Ascending aorta (tissue), 2 donors: ENCODE results near the gene CDKL1. TPM values are rescaled to one million over a fixed set of nuclear protein-coding genes. Genes with fewer than 3 reads are reported as not detected.

Source experiments
- DNase-seq, 2 donors: peaks; one replicate each; pipeline ENCODE4 v3.0.0-alpha.2; 2019; ENCODE audit warnings: low spot score in 2 of 2
- H3K27ac ChIP-seq, 2 donors: fragments of 200-600 bp; sonication (generic); one replicate each; pipeline ENCODE4 v1.5.1; 2016 to 2017; ENCODE audit warnings: mild to moderate bottlenecking in 1 of 2
- H3K27me3 ChIP-seq: fragments of 200-600 bp; sonication (generic); one replicate; pipeline ENCODE4 v1.5.1; 2017
- H3K36me3 ChIP-seq, 2 donors: fragments of 200-600 bp; sonication (generic); one replicate each; pipeline ENCODE4 v1.5.1; 2016
- H3K4me1 ChIP-seq, 2 donors: fragments of 200-600 bp; sonication (generic); one replicate each; pipeline ENCODE4 v1.5.1; 2016 to 2017; ENCODE audit warnings: mild to moderate bottlenecking in 1 of 2
- H3K4me3 ChIP-seq, 2 donors: fragments of 200-600 bp; sonication (generic); one replicate each; pipeline ENCODE4 v1.5.1; 2016 to 2017; ENCODE audit warnings: mild to moderate bottlenecking in 1 of 2
- H3K9me3 ChIP-seq, 2 donors: fragments of 200-600 bp; sonication (generic); one replicate each; pipeline ENCODE4 v1.5.1; 2016
- intact Hi-C: fragments of 100-400 bp; cut with DNase I; formaldehyde crosslinking; loops from one replicate; pipeline ENCODE4 v1.15.1; 2023
- total RNA-seq: library from RNA; depleted of rRNA; stranded (reverse); fragments of >200 nt; gene quantifications from one replicate; pipeline ENCODE4 v1.1.0, GENCODE V29; 2016
- TF ChIP-seq, protein P1 (sequence below), 3 experiments: fragments of 200-600 bp in 2 of 3; fragments of 450-650 bp in 1 of 3; sonication (generic) in 2 of 3; IDR thresholded peaks; one replicate each; pipeline ENCODE4 v1.5.1; 2016 to 2019; ENCODE audit warnings: antibody characterized with exemption in 3 of 3, mild to moderate bottlenecking in 1 of 3, moderate library complexity in 1 of 3

Gene CDKL1
- total RNA-seq, 1 donor from 2014 or later: 0.85 TPM

DNA sequence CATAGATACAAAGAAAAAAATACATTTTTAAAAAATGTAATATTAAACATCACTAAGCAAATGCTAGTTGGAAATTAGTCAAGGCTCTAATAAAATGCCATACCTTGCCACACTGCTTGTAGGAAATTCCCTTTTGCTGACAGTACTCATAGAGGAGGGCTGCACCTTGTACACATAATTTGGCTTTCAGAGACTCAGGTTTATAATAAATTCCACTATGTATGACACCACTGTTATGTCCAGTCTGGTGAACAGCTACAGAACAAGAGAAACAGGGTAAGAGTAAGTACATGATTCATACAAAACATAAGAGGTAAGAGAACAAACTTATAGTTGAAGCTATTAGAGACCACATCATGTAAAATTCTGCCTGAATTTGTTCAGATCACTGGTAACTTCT, 94.8 kb downstream of the CDKL1 start:
- Histone ChIP-seq H3K27me3 (no peaks in the 10 kb centered on the region), H3K27ac (no peak overlapping the region), H3K9me3 (no peaks in the 10 kb centered on the region), H3K4me1 (no peaks in the 10 kb centered on the region), H3K4me3 (no peak overlapping the region), H3K36me3 (no peaks in the 10 kb centered on the region)
- intact Hi-C loops: no loop called here
- no peak for DNase-seq
- TF ChIP-seq, protein P1, sequence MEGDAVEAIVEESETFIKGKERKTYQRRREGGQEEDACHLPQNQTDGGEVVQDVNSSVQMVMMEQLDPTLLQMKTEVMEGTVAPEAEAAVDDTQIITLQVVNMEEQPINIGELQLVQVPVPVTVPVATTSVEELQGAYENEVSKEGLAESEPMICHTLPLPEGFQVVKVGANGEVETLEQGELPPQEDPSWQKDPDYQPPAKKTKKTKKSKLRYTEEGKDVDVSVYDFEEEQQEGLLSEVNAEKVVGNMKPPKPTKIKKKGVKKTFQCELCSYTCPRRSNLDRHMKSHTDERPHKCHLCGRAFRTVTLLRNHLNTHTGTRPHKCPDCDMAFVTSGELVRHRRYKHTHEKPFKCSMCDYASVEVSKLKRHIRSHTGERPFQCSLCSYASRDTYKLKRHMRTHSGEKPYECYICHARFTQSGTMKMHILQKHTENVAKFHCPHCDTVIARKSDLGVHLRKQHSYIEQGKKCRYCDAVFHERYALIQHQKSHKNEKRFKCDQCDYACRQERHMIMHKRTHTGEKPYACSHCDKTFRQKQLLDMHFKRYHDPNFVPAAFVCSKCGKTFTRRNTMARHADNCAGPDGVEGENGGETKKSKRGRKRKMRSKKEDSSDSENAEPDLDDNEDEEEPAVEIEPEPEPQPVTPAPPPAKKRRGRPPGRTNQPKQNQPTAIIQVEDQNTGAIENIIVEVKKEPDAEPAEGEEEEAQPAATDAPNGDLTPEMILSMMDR (IDR thresholded peaks at IDR 0.05): no peak

DNA sequence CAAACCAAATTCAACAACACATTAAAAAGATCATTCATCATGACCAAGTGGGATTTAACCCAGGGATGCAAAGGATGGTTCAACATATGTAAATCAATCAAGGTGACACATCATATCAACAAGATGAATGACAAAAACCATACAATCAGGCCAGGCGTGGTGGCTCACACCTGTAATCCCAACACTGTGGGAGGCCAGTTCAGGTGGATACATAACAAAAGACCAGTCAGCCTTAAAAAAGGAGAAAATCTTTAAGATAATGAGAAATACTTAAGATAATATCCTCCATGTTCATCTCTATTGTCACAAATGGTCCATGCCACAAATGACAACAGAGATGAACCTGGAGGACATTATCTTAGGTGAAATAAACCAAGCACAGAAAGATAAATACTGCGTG, 97.1 kb downstream of the CDKL1 start:
- DNase-seq: no peak
- Histone ChIP-seq H3K27me3 (no peaks in the 10 kb centered on the region), H3K9me3 (no peaks in the 10 kb centered on the region), H3K27ac (no peak overlapping the region), H3K36me3 (no peaks in the 10 kb centered on the region), H3K4me1 (no peaks in the 10 kb centered on the region), H3K4me3 (no peak overlapping the region)
- TF ChIP-seq, protein P1 (IDR thresholded peaks at IDR 0.05): no peak
- intact Hi-C loops: no loop called here

DNA sequence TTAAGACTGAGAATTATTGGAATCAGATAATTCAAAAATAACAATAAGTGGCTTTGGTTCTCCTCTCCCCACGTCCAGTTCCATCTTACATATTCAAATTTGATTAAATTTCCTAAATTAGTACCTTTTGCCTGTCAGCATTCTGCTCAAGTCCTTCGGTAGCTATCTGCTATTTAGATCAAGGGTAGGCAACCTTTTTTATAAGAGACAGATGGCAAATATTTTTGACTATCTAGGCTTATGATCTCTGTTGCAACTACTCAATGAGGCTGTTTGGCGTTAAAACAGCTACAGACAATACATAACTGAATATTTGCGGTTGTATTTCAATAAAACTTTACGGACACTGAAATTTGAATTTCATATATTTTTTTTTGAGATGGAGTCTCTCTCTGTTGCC, 106.4 kb downstream of the CDKL1 start:
- Histone ChIP-seq H3K36me3 (peaks cover 4 to 5% of the 10 kb centered on the region in 2 donors), H3K9me3 (no peaks in the 10 kb centered on the region), H3K4me1 (no peaks in the 10 kb centered on the region), H3K27ac (no peak overlapping the region), H3K4me3 (no peak overlapping the region), H3K27me3 (no peaks in the 10 kb centered on the region)
- TF ChIP-seq, protein P1 (IDR thresholded peaks at IDR 0.05): no peak
- intact Hi-C loops: no loop called here
- no peak for DNase-seq

DNA sequence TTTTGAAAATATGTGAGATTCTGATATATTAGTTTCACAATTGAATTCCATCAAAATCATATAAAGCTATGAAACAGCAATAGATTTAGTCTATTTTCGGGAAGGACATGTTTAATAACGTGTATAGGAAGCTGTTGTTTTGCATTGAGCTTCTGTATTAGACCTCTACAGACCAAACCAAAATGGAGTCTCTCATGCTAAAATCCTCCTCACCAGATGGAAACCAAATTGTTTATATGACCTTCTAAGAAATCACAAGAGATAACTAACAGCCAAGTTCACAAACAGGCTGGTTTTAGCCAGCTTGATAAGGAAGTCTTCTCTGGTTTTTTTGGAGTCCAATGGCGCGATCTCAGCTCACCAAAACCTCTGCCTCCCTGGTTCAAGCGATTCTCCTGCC, 108.5 kb downstream of the CDKL1 start:
- no peak for DNase-seq
- Histone ChIP-seq H3K4me3 (no peak overlapping the region), H3K9me3 (no peaks in the 10 kb centered on the region), H3K27ac (no peak overlapping the region), H3K4me1 (no peaks in the 10 kb centered on the region), H3K36me3 (peaks cover 0 to 5% of the 10 kb centered on the region in 2 donors), H3K27me3 (no peaks in the 10 kb centered on the region)
- intact Hi-C loops: no loop called here
- TF ChIP-seq, protein P1 (IDR thresholded peaks at IDR 0.05): no peak

DNA sequence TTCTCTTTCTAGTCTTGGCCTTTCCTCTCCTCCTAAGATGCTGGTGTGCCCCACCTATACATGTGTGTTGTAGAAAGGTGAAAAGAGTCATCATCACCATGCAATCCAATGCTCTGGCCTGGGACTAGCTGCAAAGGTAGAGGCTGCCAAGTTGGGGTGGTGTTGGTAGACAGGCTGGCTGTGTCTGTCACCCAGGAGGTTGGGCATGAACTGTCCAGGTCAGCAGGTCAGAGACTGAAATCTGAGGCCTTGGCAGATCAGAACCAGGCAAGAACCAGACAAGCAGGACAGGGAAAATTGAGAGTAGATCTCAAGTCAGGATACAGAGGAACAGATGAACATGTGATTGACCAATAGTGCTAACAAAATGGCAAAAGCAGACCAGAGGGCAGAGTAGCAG, 110.8 kb downstream of the CDKL1 start:
- H3K4me1 ChIP-seq: no peaks in the 10 kb centered on the region
- intact Hi-C loops: no loop called here
- no peak for DNase-seq
- H3K36me3 ChIP-seq: peaks cover 0 to 3% of the 10 kb centered on the region in 2 donors
- H3K27ac ChIP-seq: no peak overlapping the region
- TF ChIP-seq, protein P1 (IDR thresholded peaks at IDR 0.05): no peak
- H3K4me3 ChIP-seq: no peak overlapping the region
- H3K27me3 ChIP-seq: no peaks in the 10 kb centered on the region
- H3K9me3 ChIP-seq: no peaks in the 10 kb centered on the region

Other genes with a start within 250 kb of the CDKL1 start
- gene SOS2, start 165.3 kb downstream of the CDKL1 start, total RNA-seq: 7.3 TPM
- gene L2HGDH, start 84.7 kb downstream of the CDKL1 start, total RNA-seq: 1.5 TPM
- gene DMAC2L, start 84.6 kb downstream of the CDKL1 start, total RNA-seq: 13.5 TPM
- 249 TPM for gene MAP4K5, start 135.7 kb upstream of the CDKL1 start, total RNA-seq
- gene ATL1, start 163.3 kb upstream of the CDKL1 start, total RNA-seq: 1.2 TPM